PFSK-1 (cell line): ENCODE measurements around the gene OST4.

Source experiments
- FOXP2 ChIP-seq: optimal IDR thresholded peaks from 2 replicates; pipeline ENCODE3; 2011; ENCODE audit warnings: borderline replicate concordance, control low read depth, inconsistent platforms; ENCODE audit not compliant: insufficient read depth; ENCODE audit errors: extremely low read length, extremely low read depth
- POLR2AphosphoS5 ChIP-seq: IDR thresholded peaks from 2 replicates; pipeline ENCODE4 v1.6.1; 2012; ENCODE audit warnings: low read depth, mild to moderate bottlenecking, control low read depth, low read length, moderate library complexity
- SIN3A ChIP-seq: IDR thresholded peaks from 2 replicates; pipeline ENCODE4 v1.6.1; 2012; ENCODE audit warnings: mild to moderate bottlenecking, low read length, moderate library complexity, borderline replicate concordance; ENCODE audit not compliant: insufficient read depth
- TAF1 ChIP-seq: IDR thresholded peaks from 2 replicates; pipeline ENCODE4 v1.6.1; 2012; ENCODE audit warnings: low read length, control low read depth, borderline replicate concordance; ENCODE audit not compliant: insufficient read depth
- TF ChIP-seq, protein P1 (sequence below), 2 experiments: IDR thresholded peaks; 2 replicates each; pipeline versions ENCODE4 v1.6.1 to v1.8.0; 2011 to 2012; ENCODE audit warnings: low read depth in 2 of 2, low read length in 2 of 2, control low read depth in 1 of 2, inconsistent platforms in 1 of 2, mild to moderate bottlenecking in 1 of 2, moderate library complexity in 1 of 2; ENCODE audit not compliant: insufficient read depth in 1 of 2

Gene OST4

GRCh38 chr2:27080140-27080469 lies 8.7 kb upstream of the OST4 start:
- TF ChIP-seq POLR2AphosphoS5 (no peak), FOXP2 (no peak), TAF1 (no peak), SIN3A (no peak)
- TF ChIP-seq, protein P1, sequence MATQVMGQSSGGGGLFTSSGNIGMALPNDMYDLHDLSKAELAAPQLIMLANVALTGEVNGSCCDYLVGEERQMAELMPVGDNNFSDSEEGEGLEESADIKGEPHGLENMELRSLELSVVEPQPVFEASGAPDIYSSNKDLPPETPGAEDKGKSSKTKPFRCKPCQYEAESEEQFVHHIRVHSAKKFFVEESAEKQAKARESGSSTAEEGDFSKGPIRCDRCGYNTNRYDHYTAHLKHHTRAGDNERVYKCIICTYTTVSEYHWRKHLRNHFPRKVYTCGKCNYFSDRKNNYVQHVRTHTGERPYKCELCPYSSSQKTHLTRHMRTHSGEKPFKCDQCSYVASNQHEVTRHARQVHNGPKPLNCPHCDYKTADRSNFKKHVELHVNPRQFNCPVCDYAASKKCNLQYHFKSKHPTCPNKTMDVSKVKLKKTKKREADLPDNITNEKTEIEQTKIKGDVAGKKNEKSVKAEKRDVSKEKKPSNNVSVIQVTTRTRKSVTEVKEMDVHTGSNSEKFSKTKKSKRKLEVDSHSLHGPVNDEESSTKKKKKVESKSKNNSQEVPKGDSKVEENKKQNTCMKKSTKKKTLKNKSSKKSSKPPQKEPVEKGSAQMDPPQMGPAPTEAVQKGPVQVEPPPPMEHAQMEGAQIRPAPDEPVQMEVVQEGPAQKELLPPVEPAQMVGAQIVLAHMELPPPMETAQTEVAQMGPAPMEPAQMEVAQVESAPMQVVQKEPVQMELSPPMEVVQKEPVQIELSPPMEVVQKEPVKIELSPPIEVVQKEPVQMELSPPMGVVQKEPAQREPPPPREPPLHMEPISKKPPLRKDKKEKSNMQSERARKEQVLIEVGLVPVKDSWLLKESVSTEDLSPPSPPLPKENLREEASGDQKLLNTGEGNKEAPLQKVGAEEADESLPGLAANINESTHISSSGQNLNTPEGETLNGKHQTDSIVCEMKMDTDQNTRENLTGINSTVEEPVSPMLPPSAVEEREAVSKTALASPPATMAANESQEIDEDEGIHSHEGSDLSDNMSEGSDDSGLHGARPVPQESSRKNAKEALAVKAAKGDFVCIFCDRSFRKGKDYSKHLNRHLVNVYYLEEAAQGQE (IDR thresholded peaks at IDR 0.05; ENCODE audit: insufficient read depth in 1 of 2, low read depth in 2 of 2, low read length in 2 of 2): no peak

DNA sequence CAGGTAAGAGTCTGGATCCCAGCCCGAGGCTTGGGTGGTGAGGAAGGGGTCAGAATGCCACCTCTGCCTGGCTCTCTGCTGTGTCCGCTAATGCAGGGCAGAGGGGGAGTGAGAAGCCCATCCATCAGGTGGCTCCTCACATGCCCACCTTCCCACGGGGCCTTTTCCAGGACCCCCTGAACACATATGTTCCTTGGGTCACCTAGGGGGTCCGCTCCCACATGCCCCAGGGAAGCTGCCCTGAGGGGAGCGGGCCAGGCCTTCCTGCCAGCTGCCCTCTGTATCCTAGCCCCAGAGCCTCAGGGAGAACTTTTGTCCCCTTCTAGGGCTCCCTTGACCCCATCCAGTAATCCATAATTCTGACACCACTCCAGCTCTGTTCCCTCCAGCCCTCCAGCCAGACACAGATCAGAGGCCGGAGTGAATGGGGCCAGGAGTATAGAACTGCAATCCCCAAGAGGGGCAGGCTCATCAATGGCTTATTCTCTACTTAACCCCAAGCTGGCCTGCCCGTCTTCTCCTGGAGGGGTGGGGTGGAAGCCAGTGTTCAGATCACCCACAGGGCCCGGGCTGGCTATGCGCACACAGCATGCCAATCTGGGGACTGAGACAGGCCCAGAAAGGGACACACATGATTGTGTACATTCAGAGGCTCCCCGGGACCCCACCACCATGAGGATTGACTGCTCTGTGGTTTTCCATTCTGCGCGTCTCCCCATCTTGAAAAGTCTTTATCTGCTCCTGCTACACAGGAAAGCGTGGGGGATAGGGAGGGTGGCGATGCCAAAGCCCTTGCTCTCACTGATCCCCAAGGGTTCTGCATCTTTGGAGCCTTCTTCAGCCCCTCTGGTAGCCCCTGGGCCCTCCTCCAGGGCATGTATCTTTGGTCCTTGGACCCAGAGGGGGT lies 8.0 kb upstream of the OST4 start:
- TF ChIP-seq, protein P1 (IDR thresholded peaks at IDR 0.05; ENCODE audit: insufficient read depth in 1 of 2, low read depth in 2 of 2, low read length in 2 of 2): no peak
- TF ChIP-seq POLR2AphosphoS5: no peak

- peak; percentile 70; the same call in 1 of the 2 replicates for TF ChIP-seq TAF1
- no peak for TF ChIP-seq FOXP2
- TF ChIP-seq POLR2AphosphoS5: peak; percentile 85
- TF ChIP-seq, protein P1 (IDR thresholded peaks at IDR 0.05; ENCODE audit: insufficient read depth in 1 of 2, low read depth in 2 of 2, low read length in 2 of 2): 0 out of 4 replicates have a peak, but pooled peaks of 1 of the 2 experiments have one; percentile 27
- no peak for TF ChIP-seq SIN3A
Observed at GRCh38 chr2:27078267-27079194, 7.1 kb upstream of the OST4 start, which contains the start of gene EMILIN1. Gene EMILIN1, plus strand, starts transcription at chr2:27078615. Its CDS starts 451 bp downstream, at chr2:27079066.

GRCh38 chr2:27077231-27077630 lies 5.8 kb upstream of the OST4 start:
- no peak for TF ChIP-seq TAF1
- TF ChIP-seq SIN3A: no peak
- TF ChIP-seq POLR2AphosphoS5: no peak
- TF ChIP-seq, protein P1 (IDR thresholded peaks at IDR 0.05; ENCODE audit: insufficient read depth in 1 of 2, low read depth in 2 of 2, low read length in 2 of 2): no peak
- TF ChIP-seq FOXP2: no peak
